Hematopoietic multipotent progenitor cell treated with erythropoietin and hydrocortisone succinate and interleukin-3 and kit ligand, for 17 days (in vitro differentiated cells): Measurements from ENCODE around the gene PRR14L.
"Not testable (repeated sequence)": the region's sequence is repeated elsewhere in the genome, so short reads cannot be mapped to it uniquely, and the experiment has no call there.

ENCODE experiments used
- DNase-seq: peaks from one replicate; pipeline ENCODE4 v3.0.0-alpha.2; 2015; ENCODE audit warnings: low spot score

Gene PRR14L

GRCh38 chr22:31749636-31750364 is at the start of gene PRR14L:
Gene PRR14L (minus strand): TSS chr22:31750132. CDS start chr22:31738860, 11,272 bp downstream.
- peak; percentile 95 for DNase-seq

- not testable (repeated sequence) for DNase-seq
These were observed 49.4 kb upstream of the PRR14L start for GRCh38 chr22:31799358-31799757.

GRCh38 chr22:31790240-31790639 is 40.3 kb upstream of the PRR14L start:
- DNase-seq: no peak

GRCh38 chr22:31789803-31790202 is 39.9 kb upstream of the PRR14L start:
- DNase-seq: no peak

GRCh38 chr22:31776231-31776630 is 26.3 kb upstream of the PRR14L start:
- DNase-seq: no peak

GRCh38 chr22:31773416-31773815 is 23.5 kb upstream of the PRR14L start:
- no peak for DNase-seq

- no peak for DNase-seq
These were observed 18.6 kb upstream of the PRR14L start for GRCh38 chr22:31768422-31769059.

- no peak for DNase-seq
These were observed 14.9 kb upstream of the PRR14L start for GRCh38 chr22:31764785-31765184.

- DNase-seq: not testable (repeated sequence)
These were observed 8.9 kb upstream of the PRR14L start for GRCh38 chr22:31758860-31759259.

- no peak for DNase-seq
These were observed 7.3 kb upstream of the PRR14L start for GRCh38 chr22:31757265-31757664.

- DNase-seq: no peak
These were observed 4.9 kb upstream of the PRR14L start for GRCh38 chr22:31754813-31755212.

GRCh38 chr22:31753634-31754501 is 3.9 kb upstream of the PRR14L start, which contains the start of gene DEPDC5:
Gene DEPDC5 (plus strand): TSS chr22:31754019. CDS start chr22:31754922, 903 bp downstream.
- DNase-seq: peak; percentile 94

GRCh38 chr22:31753005-31753633 is 3.2 kb upstream of the PRR14L start:
- peak; percentile 36 for DNase-seq

- DNase-seq: no peak
These were observed 2.3 kb upstream of the PRR14L start for GRCh38 chr22:31752096-31752847.

GRCh38 chr22:31750365-31751284 is 693 bp upstream of the PRR14L start:
- DNase-seq: peak; percentile 34

GRCh38 chr22:31748490-31748889 is 1.4 kb downstream of the PRR14L start:
- DNase-seq: no peak

GRCh38 chr22:31747441-31747840 is 2.5 kb downstream of the PRR14L start:
- no peak for DNase-seq

GRCh38 chr22:31743871-31744270 is 6.1 kb downstream of the PRR14L start:
- DNase-seq: no peak

GRCh38 chr22:31742682-31743081 is 7.2 kb downstream of the PRR14L start:
- no peak for DNase-seq

GRCh38 chr22:31742115-31742514 is 7.8 kb downstream of the PRR14L start:
- DNase-seq: no peak
